DMS114 treated with DMSO at 0.1 percent for 48 hours (cell line): ENCODE data around the gene VWC2L.

ENCODE experiments used
- DNase-seq: peaks from one replicate; lab custom pipeline; 2025; ENCODE audit not compliant: unreplicated experiment; lab: John Stamatoyannopoulos, UW

The VWC2L gene

DNA sequence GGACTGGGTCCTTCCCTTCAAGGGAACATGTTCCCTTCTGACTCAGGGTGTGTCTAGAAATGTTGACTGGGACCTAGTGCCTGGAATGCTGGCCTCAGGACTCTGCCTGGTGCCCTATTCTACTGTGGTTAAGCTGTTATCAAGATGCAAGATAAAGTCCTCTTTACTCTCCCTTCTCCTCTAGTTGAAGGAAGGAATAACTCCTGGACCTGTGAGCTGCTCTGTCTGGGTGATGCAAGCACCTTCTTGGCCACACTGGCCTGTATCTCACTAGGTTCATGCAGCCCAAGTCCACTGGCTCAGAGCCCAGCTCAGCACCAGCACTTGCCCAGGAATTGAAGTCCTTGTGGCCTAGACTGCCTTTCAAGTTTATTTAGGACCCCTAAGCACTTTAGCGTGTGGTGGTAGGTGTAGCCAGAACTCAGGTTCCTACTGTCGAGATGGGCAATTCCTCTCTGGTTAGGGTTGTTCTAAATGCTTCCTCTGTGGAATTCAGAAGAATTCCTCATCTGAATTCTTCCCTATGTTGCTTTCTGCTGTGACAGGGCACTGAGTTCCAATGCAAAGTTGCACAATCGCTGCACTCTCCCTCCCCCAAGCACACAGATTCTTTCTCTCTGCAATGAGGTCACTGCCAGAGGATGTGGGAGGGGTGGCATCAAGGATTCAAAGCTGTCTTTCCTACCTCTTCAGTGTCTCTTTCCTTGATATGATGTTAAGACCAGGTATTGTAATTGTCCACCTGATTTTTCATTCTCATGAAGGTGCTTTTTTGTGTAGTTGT lies 54.7 kb downstream of the VWC2L start:
- no peak for DNase-seq

DNA sequence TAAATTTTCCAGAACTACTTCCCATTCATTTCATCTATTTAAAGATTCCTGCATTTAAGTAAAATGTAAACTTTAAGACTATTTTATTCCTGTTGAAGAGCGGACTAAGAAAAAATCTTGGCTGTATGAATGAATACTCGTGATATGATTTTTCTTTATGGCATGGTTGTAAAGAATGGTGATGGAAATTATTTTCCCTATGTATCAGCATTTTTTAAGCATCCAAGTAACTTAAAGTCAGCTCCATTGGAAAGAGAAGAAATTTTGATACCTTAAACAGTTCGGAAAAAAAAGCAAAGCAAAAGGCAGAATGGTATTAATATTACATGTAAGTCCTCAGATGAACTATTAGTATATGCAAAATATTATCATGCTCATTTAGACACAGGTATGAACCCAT lies 58.9 kb downstream of the VWC2L start:
- no peak for DNase-seq

DNA sequence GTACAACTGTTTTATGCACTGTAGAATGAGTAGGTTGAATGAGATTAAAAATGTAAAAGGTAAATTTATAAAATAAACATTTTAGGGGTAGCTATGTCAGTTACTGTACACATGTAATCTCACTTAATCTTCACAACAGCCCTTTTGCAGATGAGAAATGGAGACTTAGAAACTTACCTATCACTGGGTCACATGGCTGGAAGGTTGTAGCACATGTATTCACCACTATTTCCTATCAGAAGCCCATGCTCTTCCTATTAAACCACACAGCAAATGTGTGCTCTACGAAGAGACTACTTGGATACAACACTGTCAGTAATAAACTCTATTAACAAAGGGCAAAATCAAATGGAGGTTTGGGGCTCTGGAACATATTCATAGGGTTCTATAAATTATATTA lies 60.5 kb downstream of the VWC2L start:
- DNase-seq, result no peak

DNA sequence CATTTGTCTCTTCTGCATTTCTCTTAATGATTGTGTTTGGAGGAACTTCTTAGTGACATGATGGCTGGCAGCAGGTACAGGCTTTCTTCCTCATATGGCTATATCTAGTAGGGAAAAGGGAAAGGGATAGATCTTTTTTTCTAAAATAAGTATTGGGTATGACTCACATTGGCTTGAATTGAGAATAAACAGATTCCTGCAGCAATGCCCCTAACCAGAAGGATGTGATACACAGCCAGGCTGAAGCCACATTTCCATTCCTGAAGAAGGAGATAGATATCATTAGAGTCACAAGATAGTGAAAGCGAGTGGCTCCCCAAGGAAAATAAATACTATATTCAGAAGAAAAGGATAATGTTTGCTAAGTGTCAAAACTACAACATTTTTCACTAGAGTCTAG lies 61.1 kb downstream of the VWC2L start:
- no peak for DNase-seq

DNA sequence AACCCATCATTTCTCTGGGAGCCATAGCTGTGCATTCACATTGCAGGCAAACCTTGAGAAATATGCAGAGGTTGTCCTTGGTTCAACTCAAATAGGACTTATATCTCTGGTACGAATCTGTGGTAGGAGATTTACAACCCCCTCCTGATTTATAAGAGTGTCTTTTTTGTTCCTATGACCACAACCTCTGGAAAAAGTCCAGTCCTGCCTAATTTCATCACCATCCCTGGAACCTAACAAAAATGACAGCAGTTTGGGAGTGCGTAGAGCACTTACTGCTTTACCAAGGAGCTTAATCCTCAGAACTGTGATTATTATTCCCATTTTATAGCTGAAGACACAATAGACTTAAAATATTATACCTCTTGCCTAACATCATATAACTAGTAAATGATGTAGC lies 66.5 kb downstream of the VWC2L start:
- no peak for DNase-seq

DNA sequence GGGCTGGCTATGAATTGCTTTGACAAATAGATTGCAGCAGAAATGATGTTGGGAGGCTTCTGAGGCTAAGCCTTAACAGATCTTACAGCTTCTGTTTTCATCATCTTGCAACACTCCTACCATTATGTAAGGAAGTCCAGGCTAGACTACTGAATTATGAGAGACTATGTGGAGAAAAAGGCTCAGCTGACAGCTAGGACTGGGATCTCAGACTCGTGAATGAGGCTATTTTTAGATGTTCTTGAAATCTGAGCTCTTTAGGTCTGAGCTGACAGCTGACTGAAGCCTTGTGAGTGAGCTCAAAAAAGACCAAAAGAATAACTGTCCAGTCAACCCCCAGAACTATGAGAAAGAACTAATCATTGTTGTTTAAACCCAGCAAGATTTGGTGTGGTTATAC lies 70.3 kb downstream of the VWC2L start:
- DNase-seq, result no peak

DNA sequence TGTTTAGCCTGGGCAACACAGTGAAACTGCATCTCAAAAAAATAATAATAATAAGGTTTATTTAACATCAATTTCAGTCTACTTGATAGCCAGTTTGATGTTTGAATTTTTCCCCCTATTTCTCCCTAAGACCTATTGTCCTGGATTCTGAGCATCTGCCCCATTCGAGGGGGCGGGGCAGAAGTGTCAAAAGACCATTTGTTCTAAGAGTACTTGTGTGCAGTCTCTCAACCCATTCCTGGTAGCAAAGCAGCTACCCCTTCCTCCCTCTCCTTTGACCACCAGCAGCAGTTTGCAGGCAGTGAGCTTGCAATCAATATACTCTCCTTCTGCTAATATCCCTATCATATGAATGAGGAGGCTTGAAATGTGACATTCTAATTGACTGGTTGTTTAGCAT lies 71.9 kb downstream of the VWC2L start:
- no peak for DNase-seq

DNA sequence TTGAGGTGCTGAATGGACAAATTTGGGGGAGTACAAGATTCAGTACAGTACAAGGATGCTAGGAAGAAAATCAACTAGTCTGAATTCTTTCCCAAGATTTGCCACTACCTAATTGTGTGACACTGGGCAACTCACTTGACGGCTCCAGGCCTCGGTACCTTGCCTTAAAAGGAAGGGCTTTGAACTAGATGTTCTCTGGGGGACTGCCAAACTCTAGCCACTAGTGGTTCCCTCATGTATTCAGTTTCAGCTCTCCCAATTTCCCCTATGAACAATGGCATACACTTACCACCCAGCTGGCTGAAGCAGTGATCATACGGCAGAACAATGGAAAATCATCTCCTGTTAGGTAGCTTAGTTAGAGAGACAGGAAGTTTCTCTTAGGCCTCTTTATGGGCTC lies 73.4 kb downstream of the VWC2L start:
- DNase-seq, result no peak

DNA sequence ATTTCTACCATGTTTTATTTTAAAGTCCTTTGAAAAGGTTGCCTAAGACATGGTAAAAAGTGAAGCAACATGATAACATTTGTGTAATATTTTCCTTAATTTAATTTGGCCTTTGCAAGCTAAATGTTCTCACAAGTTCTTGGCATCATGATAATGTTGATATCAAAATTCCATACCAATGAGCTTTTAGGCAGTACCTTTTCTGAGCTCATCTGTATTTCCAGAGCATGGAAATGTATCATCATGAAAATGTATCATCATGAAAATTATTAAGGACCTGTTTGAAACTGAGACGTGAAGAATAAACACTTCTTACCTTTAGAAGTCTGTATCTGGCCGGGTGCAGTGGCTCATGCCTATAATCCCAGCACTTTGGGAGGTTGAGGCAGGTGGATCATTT lies 73.8 kb downstream of the VWC2L start:
- DNase-seq, result no peak

DNA sequence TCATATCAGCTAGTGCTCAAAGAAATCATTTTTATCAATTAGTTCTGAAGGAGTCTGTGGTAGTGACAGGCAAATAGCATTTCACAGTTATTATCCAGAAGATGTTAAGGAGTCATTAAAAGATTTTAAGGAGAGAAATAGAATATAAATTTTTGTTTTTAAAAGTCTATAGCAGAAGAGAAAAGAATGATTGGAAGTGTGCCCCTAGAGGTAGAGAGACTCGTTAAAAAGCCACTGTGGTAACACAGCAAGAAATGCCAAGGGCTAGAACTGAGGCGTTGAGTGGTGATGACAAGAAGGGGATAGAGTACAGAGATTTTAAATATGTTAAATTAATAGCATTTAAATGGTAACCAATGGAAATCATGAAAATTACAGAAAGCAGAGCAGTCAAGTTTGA lies 78.3 kb downstream of the VWC2L start:
- no peak for DNase-seq

DNA sequence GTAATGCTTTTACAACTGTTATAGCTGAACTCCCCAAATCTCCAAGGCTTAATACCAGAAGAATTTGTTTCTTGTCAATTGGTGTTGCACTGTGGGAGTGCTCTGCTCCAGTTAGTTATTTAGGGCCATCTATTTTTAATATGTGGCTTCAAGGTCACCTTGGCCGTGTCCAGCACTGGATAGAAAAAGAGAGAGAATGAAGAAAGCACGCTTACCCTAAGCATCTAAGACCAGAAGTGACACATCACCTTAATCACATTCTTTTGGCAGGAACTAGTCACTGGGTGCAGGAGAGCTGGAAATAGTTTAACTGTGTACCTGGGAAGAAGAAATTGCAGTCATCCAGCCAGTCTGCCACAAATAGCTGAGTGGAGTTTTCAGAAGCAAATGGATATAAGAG lies 78.8 kb downstream of the VWC2L start:
- DNase-seq, result no peak

DNA sequence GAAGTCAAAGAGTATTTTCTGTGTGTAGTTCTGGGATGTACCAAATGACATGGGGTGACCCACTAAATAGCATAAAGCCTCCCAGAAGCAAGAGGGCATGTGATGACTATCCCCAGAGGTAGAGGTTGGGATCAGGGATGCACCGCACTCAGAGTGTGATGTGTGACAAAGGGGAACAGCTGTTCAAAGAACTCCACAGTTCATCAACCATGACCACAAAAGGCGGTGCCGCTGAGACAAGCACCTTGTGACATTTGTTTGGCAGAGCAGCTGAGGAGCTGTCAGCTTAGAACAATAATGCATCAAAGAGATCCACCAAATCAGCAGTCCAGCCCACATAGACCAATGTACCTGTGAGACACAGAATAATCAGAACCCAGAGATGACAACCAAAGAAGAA lies 81.3 kb downstream of the VWC2L start:
- DNase-seq, result no peak

DNA sequence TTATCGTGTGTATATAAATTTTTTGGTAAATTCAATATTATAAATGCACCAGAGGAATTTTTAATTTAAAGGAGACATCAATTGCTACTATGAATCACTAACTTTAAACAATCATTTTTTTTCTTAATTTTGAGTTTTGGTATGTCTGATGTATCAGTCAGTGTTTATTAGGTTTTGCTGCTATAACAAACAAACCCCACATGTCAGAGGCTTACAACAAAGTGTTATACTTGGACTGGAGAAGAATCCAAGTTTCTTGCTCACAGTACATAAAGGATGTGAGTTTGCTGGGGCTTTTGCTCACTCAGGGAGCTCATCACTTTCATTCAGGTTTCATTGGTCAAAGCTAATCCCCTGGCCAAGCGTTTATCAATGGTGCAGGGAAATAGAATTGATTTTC lies 81.8 kb downstream of the VWC2L start:
- no peak for DNase-seq

DNA sequence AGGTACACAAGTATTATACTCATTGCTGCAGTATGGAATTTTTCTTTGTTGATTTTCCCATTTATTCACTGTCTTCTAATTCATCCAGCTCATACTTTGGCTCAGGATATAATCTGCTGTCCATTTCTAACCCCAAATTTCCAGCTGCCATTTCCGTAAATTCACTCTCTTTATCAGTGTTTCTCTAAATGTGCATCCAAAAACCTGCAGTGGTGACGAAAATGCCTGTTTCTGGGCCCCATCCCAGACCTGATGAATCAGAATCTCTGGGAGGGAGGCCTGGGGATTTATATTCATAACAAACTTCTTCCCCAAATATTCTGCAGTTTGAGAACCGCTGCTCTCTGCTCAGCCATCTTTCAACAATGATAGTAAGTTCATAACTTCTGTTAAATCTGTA lies 86.6 kb downstream of the VWC2L start:
- DNase-seq, result no peak

DNA sequence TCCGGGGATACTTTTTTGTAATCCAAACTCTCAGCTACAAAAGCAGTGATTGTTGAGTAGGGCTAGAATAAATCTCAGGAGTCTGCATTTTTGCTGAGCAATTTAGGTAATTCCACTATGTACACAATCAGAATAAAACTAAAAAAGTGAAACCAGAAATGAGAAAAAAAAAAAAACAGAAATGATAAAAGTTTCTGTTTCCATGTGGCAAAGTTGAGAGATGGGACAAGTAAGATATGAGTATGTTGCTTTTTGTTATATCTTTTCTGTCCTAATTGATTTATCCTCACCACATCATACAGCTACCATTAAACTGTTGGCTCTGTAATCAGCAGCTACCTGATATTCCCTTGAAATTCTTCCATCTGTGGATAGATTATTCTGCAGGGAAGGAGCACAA lies 92.7 kb downstream of the VWC2L start:
- DNase-seq, result no peak

DNA sequence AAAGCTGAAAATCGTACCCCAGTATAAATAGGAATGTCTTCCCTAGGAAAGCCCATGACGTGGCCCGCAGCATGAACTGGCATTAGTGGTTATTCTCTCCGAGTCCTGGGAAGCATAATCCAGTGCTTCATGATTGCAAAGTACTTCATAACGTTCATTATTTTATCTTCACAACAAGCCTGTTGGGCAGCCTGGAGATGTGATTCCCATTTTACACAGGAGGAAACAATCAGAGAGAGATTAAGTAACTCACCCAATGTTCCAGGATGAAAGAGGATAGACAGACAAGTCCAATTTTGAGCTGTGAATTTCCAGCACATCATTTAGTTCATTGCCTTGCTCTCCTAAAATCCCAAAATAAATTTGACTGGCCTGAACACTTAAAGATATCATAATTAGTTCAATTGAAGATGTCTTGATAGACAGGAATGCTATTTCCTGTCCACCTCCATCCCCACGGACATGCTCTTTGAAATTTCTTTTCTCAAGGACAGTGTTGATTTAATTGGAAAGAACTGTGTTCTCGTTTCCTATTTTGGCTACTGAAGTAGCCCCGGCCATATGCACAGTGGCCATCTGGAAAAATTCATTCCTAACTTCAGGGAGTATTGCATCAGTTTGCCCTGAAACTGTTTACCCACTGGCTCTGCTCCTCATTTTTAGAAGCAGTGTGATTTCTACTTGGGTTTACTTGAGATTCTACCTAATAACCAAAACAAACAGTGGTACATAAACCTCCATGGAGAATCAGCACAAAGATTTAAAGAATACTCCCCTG lies 93.9 kb downstream of the VWC2L start:
- DNase-seq, result no peak

DNA sequence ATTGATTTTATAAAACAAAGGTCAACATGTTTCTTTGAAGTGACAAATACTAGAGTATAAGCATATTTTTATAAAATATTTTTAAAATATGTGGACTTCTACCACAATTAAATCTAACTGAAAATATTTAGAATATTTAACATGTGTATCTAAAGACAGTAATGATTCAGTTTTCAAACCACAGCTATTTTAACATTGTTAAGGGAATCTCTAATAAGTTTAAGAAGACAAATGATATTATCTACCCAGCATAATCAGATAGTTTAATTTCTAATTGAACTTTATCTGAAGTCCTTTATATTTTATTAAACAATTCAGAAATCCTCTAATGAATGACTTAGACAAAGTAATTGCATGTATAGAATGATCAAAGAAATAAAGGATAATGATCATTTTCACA lies 96.2 kb downstream of the VWC2L start:
- DNase-seq, result no peak

DNA sequence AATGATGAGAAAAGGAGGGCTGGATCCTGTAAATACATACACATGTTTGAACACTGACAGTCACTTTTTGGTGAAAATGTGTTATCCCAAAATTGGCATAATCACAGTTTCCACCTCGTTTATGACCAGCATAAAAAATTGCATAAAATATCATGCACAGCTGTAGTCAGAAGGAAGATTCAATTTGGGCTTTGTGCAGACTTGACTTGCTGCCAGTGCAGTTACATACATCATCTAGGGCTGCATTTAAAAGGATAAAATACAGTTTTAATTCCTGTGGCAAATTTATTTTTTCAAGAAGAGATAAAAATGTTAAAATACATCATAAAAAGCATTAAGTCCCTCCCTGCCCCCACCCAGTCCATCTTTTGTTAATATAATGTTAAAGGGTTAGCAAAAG lies 103.8 kb downstream of the VWC2L start:
- DNase-seq, result no peak

DNA sequence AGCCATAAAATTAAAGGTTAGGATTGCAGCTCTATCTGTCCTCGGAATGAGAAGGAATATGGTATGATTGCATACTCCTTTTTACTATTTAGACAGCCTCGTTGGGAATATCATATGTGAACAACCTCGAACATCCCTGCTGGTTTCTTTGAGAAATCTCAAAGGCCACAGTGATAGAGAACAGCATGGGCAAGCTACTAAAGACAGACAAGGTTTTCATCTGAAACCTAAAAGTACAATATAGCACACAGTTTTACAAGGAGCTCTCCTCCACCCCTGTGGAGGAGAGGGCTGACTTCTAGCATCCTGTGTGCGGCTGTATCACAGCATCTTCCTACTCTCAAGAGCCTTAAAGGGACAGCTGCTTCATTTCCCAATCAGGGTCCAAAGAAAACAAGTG lies 104.3 kb downstream of the VWC2L start:
- no peak for DNase-seq

DNA sequence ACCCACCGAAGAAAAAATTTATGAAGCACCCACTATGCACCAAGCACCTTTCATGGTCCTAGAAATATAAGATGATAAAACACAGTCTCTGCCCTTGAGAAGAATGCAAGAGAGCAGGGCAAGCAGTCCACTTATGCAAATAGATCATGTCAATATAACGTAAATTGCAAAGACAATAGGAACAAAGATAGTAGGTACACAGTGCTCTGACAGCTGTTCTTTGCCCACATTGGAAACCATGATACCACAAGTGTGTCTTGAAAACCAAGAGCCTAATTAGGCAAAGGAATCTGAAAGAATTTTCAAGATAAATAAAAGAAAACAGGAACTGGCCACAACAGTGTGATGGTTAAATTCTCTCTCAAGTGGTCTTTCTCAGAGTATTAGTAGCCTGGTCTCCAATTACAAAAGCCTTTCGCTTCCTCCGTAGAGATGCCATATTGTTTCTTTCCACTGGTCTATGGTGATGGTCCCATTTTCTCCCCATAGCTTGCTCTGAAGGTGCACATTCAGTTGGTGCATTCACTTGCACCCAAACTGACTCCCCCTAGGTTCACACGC lies 108.5 kb downstream of the VWC2L start:
- DNase-seq, result no peak

DNA sequence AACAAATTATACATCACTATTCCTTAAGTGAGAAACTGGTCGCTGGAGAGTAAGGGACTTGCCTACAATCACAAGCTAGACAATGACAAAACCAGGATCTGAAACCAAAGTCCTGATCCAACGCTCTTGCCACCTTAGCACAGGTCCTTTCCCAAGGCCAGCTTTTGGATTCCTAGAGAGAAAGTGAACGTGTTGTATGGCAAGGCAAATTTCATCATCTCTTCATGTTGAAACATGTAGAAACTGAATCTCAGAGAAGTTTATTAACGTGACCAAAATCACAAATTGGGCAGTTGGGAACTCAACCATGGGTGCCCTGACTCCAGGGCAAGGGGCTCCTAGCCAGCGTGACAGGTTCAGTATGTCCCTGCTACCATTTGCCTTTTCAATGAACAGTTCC lies 118.2 kb downstream of the VWC2L start:
- no peak for DNase-seq

DNA sequence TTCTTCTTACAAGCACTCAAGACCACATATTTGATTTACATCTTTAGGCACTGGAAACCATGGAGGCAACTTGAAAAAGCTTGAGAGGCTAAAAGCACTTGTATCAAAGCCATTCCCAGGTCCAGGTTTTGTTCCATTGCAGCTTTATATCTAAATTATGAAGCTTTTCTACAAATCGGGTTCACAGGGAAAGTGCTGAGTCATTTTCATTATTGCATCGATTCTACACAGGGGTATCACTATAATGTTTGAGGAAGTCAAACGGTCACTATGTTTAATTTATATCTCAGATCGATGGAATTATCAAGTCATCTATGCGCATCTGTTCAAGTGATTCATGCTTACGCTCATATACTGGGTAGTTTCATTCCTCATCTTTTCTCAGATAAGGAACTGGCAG lies 118.7 kb downstream of the VWC2L start:
- no peak for DNase-seq
